GM21576 (cell line): ENCODE data around the gene SRSF3.
"Not testable (repeated sequence)": the region's sequence is repeated elsewhere in the genome, so short reads cannot be mapped to it uniquely, and the experiment has no call there.

Experiments
- ATAC-seq: cut with Tn5 transposase; IDR thresholded peaks from one replicate; pipeline ENCODE4 v1.9.1; 2021; ENCODE audit warnings: mild to moderate bottlenecking, moderate library complexity; ENCODE audit not compliant: unreplicated experiment

Gene SRSF3

DNA sequence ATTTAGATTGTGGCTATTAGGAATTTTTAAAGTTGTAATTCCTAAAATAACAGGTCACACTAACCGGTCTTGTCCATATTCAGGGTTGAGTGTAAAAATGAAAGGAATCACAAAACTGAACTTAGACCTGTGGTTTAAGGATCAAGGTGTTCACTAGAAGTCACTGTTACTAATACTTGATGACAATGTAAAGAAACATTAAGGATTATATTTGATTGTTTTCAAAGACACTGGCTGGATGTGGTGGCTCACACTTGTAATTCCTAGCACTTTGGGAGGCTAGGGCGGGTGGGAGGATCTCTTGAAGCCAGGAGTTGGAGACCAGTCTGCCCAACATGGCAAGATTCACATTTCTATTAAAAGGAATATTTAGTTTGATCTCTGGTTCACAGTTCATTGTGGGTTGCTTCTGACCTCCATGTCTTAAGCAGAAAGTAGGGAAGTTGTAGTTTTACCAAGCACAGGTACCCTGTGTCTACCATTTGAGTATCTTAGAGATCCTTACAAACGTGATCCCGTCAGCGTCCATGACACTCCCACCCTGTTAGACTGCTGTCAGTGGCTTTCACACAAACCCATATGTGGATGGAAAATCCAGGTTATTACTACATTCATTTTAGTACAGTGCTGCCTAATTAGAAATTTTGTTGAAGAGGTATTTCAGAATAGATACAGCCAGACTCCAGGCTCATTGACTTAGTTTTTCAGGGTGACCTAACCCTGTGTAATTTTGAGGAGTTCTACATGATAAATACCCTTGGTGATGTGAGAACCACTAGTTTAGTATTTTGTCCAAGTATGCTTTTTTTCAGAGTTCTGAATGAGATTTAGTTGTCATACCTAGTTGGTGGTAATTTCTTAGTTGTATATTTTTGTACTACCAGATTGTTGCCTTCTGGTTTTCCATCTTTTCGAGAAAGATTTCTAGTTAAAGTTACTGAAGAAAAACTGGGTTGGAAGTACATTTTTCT, 10.2 kb downstream of the SRSF3 start:
- no peak for ATAC-seq

DNA sequence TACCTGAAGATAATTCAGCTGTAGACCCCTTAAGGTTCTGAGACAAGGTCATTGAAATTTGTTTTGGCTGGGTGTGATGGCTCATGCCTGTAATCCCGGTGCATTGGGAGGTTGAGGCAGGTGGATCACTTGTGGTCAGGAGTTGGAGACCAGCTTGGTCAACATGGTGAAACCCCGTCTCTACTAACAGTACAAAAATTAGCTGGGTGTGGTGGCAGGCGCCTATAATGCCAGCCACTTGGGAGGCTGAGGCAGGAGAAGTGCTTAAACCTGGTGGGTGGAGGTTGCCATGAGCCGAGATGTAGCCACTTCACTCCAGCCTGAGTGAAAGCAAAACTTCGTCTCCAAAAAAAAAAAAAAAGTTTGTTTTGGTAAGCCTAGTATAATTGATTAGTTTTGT, 11.0 kb downstream of the SRSF3 start:
- no peak for ATAC-seq

DNA sequence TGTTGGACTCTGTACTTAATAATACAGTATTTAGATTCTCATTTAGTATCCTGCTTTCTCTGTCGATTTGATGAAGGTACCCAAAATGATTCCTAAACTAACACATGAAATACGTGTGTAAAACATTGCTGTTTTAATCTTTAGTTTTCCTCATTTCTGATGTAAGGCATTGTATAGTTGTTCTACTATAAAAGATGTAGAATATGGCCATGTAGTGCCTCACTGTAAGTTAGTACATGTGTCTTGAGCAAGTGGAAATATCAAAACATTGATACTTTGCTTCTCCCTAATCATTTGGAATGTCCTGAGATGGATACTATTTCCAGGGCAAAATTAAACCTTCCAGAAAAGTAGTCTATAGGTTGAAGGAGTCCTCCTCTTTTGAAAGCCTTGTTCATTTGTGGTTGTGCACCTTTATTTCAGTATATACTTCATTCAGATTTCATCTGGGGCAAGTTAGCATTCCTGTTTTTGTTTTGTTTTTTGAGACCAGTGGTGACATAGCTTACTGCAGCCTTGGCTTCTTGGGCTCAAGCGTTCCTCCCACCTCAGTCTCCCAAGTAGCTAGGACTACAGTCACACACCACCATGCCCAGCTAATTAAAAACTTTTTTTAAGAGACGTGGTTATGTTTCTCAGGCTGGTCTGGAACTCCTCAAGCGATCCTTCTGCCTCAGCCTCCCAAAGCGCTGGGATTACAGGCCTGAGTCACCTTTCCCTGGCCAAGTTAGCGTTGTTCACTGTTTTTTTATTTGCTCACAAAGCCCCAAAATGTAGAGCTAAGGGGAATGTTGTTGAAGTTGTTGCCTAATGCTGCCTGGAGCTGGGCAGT, 11.6 kb downstream of the SRSF3 start:
- ATAC-seq: no peak

DNA sequence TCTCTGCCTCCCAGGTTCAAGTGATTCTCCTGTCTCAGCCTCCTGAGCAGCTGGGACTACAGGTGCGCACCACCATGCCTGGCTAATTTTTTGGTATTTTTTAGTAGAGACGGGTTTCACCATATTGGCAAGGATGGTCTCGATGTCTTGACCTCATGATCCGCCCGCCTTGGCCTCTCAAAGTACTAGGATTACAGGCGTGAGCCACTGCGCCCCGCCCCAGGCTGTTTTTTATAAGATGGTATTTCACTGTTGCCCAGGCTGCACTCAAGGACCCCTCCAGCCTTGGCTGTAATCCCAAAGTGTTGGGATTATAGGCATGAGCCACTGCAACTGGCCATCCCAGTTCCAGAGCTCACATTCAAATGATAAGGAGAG, 13.1 kb downstream of the SRSF3 start:
- not testable (repeated sequence) for ATAC-seq

DNA sequence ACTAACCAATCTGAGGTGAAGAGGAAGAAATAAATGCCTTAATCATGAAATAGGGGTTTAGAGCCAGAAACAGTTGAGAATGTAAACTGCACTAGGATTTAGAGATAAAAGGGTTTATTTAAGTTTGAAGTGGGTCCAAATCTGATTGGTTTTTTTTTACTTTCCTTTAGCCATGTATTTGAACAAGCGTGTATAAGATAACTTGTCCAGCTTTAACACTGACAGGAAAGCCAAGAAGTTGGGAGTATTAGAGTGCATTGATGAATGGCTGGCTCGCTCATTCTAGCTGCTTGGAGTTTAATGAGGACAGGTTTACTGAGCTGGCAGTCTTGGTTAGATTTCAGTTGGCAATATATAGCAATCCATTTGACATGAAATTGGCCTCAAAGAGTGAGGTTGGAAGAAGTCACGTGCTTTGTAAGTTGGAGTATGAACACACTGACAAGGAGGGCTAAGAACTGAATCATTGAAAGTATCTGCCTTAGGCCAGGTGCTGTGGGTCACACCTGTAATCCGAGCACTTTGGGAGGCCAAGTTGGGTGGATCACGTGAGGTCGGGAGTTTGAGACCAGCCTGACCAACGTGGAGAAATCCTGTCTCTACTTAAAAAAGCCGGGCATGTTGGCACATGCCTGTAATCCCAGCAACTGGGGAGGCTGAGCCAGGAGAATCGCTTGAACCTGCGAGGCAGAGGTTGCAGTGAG, 13.7 kb downstream of the SRSF3 start:
- no peak for ATAC-seq

DNA sequence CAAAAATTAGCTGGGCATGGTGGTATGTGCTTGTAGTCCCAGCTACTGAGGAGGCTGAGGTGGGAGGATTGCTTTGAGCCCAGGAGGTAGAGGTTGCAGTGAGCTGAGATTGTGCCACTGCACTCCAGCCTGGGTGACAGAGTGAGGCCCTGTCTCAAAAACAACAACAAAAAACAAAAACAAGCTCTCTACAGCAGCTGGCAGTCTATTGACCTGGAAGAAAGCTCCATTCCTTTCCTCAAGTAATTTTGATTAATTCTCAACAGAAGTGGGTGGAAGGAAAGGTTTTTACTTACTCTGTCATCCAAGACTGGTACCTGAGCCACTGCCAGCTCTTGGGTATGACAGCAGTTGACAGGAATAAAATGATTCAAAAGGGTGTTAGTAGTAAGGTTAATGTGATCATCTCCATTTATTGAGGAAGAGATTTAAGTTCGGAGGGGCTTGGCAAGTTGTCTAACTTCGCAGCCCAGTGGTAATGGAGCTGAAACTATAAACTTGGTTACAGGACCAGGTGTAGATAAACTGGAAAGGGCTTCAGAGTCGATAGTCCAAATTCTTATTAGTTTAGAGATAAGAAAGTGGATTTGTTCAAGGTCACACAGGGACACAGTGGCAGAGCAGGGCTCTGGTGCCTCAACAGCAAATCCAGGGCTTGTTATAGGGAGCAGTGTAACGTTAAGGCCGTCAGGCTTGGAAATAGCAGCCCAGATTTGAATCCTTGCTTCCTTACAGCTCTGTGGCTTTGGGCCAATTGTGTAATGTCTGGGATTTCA, 14.8 kb downstream of the SRSF3 start:
- no peak for ATAC-seq

DNA sequence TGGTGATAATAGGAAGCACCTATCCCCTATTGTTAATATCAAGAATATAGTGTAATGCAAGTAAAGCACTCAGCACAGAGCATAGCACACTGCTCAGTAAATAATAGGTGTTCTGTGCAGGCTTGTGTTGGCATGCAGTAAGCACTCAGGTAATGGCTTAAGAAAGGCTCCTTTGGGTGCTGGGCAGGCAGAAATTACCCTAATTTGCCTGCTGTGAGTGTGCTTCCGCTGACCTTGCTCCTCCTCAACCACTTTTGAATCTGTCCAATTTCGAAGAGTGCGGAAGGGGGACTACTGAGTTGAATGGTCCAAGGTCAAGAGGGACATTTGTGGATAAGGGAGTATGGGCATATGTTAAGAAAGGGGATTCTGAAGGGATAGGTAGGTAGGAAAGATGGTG, 15.4 kb downstream of the SRSF3 start:
- no peak for ATAC-seq

DNA sequence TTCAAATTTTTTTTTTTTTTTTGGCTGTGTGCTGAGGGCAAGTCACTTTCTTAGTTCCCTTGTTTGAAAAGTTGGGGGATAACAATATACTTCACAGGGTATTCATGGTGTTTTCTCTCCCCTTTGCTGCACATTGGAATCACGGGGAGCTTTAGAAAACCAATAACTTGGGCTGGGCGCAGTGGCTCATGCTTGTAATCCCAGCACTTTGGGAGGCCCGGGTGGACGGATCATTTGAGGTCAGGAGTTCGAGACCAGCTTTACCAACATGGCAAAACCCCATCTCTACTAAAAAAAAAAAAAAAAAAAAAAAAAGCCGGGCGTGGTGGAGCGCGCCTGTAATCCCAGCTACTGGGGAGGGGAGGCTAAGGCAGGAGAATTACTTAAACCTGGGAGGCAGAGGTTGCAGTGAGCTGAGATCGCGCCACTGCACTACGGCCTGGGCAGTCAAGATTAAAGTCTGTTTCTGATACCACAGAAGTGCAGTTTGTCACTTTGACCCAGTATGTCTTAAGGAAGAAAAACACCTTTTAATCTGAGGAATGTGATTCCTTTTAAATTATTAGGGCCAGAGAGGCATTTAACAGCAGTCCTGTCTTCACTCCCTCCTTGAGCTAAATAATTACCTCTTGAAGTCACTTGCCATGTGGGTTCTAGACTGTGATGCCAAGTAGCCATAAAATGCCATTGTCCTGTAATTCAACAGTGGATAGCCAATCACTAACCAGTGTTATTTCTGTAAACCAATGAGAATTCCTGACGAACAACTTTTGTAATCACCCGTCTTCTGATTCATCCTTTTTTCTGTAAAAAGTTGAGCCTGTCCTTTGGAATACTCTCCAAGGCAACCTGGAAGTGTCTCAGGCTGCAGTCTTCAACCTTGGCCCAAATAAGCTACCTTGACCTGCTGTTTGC, 16.1 kb downstream of the SRSF3 start:
- ATAC-seq: no peak

DNA sequence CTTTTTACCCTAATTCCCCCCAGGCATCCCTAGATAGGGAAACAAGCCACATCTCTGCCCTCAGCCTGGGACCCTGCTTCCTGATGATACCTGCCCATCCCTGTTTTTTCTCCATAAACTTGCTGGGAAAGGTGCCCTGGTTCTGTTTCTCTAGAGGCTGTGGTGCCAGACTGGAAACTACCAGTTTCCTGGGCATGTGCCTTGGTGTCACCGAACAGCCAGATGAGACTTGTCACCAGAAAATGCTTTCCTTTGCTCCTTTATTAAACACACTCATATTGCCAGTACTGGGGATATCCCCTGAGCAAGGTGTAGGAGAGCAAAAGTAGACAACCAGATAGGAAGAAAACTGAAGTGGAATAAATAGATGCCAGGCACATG, 16.8 kb downstream of the SRSF3 start:
- no peak for ATAC-seq

DNA sequence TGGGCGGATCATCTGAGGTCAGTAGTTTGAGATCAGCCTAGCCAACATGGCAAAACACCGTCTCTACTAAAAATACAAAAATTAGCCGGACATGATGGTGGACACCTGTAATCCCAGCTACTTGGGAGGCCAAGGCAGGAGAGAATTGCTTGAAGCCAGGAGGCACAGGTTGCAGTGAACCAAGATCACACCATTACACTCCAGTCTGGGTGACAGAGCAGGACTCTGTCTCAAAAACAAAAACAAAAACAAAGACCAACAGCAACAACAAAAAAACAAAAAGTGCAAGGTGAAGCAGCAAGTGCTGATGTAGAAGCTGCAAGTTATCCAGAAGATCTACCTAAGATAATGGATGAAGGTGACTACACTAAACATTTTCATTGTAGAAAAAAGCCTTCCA, 17.5 kb downstream of the SRSF3 start:
- ATAC-seq: not testable (repeated sequence)

DNA sequence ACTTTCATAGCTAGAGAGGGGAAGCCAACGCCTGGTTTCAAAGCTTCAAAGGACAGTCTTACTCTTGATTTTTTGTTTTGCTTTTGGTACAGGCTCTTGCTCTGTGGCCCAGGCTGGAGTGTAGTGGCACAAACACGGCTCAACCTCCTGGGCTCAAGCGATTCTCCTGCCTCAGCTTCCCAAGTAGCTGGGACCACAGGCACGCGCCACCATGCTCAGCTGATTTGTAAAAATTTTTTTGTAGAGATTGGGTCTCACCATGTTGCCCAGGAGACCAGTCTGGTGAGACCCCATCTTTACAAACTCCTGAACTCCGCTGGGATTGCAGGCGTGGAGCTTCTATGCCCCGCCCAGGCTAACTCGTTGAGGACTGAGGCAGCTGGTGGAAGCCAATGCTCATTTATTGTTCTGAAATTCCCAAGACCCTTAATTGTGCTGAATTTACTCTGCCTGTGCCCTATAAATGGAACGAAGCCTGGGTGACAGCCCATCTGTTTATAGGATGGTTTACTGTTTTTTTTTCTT, 18.0 kb downstream of the SRSF3 start:
- no peak for ATAC-seq

DNA sequence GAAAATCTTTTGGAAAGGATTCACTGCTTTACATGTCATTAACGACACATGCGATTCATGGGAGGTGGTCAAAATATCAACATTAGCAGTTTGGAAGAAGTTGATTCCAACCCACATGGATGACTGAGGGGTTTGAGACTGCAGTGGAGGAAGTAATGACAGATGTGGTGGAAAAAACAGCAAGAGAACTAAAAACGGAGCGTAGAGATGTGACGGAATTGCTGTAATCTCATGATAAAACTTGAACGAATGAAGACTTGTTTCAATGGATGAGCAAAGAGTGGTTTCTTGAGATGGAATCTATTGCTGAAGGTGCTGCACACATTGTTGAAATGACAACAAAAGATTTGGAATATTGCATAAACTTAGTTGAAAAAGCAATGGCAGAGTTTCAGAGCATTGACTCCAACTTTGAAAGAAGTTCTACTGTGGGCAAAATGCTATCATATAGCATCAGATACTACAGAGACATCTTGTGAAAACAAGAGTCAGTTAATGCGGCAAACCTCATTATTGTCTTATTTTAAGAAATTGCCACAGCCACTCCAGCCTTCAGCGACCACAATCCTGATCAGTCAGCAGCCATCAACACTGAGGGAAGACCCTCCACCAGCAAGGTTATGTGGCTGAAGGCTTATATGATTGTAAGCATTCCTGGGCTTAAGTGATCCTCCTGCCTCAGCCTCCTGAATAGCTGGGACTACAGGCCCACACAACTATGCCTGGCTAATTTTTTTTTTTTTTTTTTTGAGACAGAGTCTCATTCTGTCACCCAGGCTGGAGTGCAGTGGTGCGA, 19.2 kb downstream of the SRSF3 start:
- no peak for ATAC-seq

DNA sequence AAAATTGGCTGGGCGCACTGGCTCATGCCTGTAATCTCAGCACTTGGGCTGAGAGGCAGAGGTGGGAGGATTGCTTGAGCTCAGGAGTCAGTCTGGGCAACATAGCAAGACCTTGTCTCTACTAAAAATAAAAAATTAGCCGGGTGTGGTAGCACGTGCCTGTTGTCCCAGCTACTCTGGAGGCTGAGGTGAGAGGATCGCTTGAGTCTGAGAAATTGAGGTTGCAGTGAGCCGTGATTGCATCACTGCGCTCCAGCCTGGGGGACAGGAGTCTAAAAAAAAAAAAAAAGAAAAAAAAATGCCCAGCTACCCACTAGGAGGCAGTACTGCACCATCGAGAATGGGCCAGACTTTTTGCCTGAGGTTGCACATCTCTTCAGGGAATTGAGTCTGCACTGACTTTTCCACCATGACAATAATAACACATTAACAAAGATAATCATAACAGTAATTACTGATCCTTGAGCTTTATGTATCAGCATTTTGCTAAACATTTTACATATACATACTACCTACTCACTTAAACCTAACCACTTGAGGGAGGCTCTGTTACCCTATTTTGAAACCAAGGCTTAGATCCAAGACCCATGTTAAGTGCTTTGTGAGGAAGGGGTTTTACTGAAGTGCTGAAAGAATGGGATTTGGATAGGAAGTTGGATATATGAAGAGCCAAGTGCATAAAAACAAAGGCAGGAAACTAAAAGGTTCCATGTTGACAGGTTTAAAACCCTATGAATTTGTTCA, 21.0 kb downstream of the SRSF3 start:
- ATAC-seq: no peak

DNA sequence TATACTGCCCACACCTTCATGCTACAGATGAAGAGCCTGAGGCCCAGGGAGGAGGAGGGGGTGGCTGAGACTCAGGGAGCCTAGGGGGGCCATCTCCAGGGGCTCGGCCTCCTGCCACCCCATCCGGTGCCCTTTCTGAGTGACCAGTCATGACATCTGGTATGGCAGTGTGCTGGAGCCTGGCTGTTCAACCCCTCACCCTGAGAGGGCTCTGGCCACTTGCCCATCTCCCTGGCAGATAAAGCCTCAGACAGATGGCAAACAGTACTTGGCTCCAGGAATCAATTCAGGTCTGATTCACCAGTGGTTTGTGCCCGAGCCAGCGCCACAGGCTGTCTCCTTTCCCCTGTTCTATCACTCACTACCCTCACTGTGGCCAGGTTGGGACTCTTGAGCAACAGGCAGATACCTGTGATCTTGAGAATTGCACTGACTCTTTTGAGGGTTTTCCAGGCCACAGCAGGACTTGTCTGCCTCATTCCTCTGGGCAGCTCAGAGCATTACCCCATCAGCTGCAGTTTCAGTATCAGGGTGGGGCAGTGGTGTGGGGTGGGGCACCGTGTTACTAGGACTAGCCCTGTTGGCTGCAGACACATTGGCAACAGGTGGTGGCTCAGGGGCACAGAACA, 22.8 kb downstream of the SRSF3 start:
- ATAC-seq: no peak

DNA sequence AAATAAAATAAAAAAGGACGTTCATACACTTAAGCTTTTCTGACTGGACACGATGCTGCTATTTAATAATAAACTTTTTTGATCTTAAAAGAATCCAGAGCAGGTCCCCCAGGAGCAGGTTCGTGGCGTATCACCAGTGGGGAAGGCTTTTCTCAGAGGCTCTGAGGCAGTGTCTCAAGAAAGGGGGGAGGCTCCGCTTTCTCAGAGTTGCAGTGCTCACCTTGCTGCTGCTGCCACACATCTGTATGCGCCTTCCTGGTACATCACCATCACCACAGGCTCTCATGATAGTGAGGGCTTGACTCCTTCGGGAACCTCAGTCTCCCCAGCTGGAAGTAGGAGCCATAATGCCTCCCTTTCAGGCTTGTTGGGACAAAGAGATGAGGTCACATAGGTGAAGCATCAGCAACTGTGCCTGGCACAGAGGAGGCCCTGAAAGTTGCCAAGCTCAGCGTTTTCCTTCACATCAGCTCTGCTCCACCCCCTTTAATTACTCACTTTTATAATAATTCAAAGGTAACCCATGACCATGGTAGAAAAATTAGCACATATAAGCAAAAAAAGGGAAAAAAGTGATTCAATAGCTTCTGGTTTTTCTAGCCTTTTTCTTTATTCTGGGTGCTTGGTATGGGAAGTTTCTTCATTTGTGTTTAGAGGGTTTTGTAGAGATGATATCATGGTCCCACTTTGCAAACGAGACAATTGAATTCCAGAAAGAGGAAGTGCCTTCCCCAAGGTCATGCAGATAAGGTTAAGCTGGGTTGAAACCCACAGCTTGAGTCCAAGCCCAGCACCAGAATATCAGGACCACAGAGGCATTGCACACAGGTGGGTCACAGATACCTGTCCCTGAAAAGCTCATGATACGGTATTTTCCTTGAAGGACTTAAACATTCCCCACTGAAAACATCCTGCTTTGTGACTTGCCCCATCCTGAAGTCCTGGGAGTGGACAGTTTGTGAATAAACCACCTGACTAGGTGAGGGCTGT, 24.5 kb downstream of the SRSF3 start:
- ATAC-seq: no peak

DNA sequence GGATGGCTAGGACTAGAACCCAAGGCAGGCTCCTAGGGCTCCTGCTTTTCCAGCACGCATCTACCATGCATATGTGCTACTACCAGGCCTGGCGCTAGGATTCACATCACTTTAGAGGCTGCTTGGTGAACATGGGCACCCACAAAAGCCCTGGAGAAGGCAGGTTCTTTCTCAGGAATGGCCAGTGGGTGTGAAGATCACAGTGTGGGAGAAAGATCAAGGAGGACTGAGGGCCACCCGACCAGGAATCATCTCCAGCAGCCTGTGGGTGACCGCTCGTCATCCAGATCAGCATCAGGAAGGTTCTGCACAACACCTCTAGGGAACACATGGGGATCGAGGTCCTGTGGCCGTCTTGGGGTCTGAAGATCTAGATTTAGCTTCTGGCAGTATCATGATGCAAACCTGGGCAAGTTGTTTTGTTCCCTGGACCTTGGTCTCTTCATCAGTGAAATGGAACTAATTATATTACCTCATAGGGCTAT, 27.3 kb downstream of the SRSF3 start:
- no peak for ATAC-seq
